Measurements from ENCODE around the gene CCDC91. TPM values are rescaled to one million over a fixed set of nuclear protein-coding genes. Genes with fewer than 3 reads are reported as not detected.

Gene CCDC91
- polyA plus RNA-seq, 1 donor (not counting 4 experiments of a cell fraction or from before 2014, with no cell fraction given): 26.5 TPM

- Histone ChIP-seq H3K9me3 (ENCODE audit: control insufficient read depth, low read depth, low read length) (no peaks in the 10 kb centered on the region), H3K9me1 (ENCODE audit: control insufficient read depth, extremely low read depth, insufficient read depth, low read length) (no peaks in the 10 kb centered on the region), H4K20me1 (ENCODE audit: control insufficient read depth, extremely low read depth, insufficient read depth, low read length) (no peaks in the 10 kb centered on the region), H3K4me2 (ENCODE audit: control insufficient read depth, extremely low read depth, insufficient read depth, low read depth, low read length) (no peak overlapping the region), H3K27me3 (ENCODE audit: control insufficient read depth, extremely low read depth, insufficient read depth, low read length) (no peaks in the 10 kb centered on the region), H3K79me2 (ENCODE audit: control insufficient read depth, insufficient read depth, low read length) (no peaks in the 10 kb centered on the region), H2AFZ (ENCODE audit: control insufficient read depth, low read length) (no peak overlapping the region), H3K4me1 (ENCODE audit: control insufficient read depth, extremely low read depth, insufficient read depth, low read length) (peaks cover 8% of the 10 kb centered on the region), H3K27ac (ENCODE audit: control insufficient read depth, insufficient read depth, low read length) (no peak overlapping the region), H3K9ac (ENCODE audit: control insufficient read depth, extremely low read depth, insufficient read depth, low read length) (no peak overlapping the region), H3K36me3 (ENCODE audit: control insufficient read depth in 2 of 2, extremely low read depth in 1 of 2, insufficient read depth in 2 of 2, low read length in 2 of 2) (no peaks in the 10 kb centered on the region), H3K4me3 (ENCODE audit: control insufficient read depth in 2 of 3, extremely low read depth in 1 of 3, insufficient read depth in 2 of 3, low read depth in 1 of 3, low read length in 3 of 3) (no peak overlapping the region)
- TF ChIP-seq EZH2 (IDR thresholded peaks at IDR 0.05; ENCODE audit: low read length): no peak
- TF ChIP-seq, protein P1, sequence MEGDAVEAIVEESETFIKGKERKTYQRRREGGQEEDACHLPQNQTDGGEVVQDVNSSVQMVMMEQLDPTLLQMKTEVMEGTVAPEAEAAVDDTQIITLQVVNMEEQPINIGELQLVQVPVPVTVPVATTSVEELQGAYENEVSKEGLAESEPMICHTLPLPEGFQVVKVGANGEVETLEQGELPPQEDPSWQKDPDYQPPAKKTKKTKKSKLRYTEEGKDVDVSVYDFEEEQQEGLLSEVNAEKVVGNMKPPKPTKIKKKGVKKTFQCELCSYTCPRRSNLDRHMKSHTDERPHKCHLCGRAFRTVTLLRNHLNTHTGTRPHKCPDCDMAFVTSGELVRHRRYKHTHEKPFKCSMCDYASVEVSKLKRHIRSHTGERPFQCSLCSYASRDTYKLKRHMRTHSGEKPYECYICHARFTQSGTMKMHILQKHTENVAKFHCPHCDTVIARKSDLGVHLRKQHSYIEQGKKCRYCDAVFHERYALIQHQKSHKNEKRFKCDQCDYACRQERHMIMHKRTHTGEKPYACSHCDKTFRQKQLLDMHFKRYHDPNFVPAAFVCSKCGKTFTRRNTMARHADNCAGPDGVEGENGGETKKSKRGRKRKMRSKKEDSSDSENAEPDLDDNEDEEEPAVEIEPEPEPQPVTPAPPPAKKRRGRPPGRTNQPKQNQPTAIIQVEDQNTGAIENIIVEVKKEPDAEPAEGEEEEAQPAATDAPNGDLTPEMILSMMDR (optimal IDR thresholded peaks at IDR 0.05 in 1 of 3, IDR thresholded peaks at IDR 0.05 in 1 of 3, conservative IDR thresholded peaks at IDR 0.05 in 1 of 3; ENCODE audit: extremely low read depth in 1 of 3, insufficient read depth in 2 of 3, low read length in 3 of 3): no peak
- DNase-seq (ENCODE audit: low read depth, low spot score): no peak
- FAIRE-seq: no peak
- dilution Hi-C loops (cut with MboI; ENCODE audit: extremely low pct_ligation_motif_present, low sequenced_read_pairs): no loop called here
Observed at GRCh38 chr12:28555748-28556147, 365.5 kb downstream of the CCDC91 start.

GRCh38 chr12:28558250-28558649 lies 368.0 kb downstream of the CCDC91 start:
- no peaks in the 10 kb centered on the region for H3K9me3 ChIP-seq (ENCODE audit: control insufficient read depth, low read depth, low read length)
- DNase-seq (ENCODE audit: low read depth, low spot score): no peak

More at GRCh38 chr12:28558250-28558649, 368.0 kb downstream of the CCDC91 start:
- FAIRE-seq: no peak
- no peak overlapping the region for H3K27ac ChIP-seq (ENCODE audit: control insufficient read depth, insufficient read depth, low read length)
- H4K20me1 ChIP-seq (ENCODE audit: control insufficient read depth, extremely low read depth, insufficient read depth, low read length): no peaks in the 10 kb centered on the region
- H3K27me3 ChIP-seq (ENCODE audit: control insufficient read depth, extremely low read depth, insufficient read depth, low read length): no peaks in the 10 kb centered on the region
- TF ChIP-seq, protein P1 (optimal IDR thresholded peaks at IDR 0.05 in 1 of 3, IDR thresholded peaks at IDR 0.05 in 1 of 3, conservative IDR thresholded peaks at IDR 0.05 in 1 of 3; ENCODE audit: extremely low read depth in 1 of 3, insufficient read depth in 2 of 3, low read length in 3 of 3): no peak
- no peak for TF ChIP-seq EZH2 (IDR thresholded peaks at IDR 0.05; ENCODE audit: low read length)
- H3K4me3 ChIP-seq (ENCODE audit: control insufficient read depth in 2 of 3, extremely low read depth in 1 of 3, insufficient read depth in 2 of 3, low read depth in 1 of 3, low read length in 3 of 3): no peak overlapping the region
- no peak overlapping the region for H2AFZ ChIP-seq (ENCODE audit: control insufficient read depth, low read length)
- H3K36me3 ChIP-seq (ENCODE audit: control insufficient read depth in 2 of 2, extremely low read depth in 1 of 2, insufficient read depth in 2 of 2, low read length in 2 of 2): no peaks in the 10 kb centered on the region
- H3K79me2 ChIP-seq (ENCODE audit: control insufficient read depth, insufficient read depth, low read length): no peaks in the 10 kb centered on the region
- H3K9ac ChIP-seq (ENCODE audit: control insufficient read depth, extremely low read depth, insufficient read depth, low read length): no peak overlapping the region
- H3K4me2 ChIP-seq (ENCODE audit: control insufficient read depth, extremely low read depth, insufficient read depth, low read depth, low read length): no peak overlapping the region
- no peaks in the 10 kb centered on the region for H3K9me1 ChIP-seq (ENCODE audit: control insufficient read depth, extremely low read depth, insufficient read depth, low read length)
- dilution Hi-C loops (cut with MboI; ENCODE audit: extremely low pct_ligation_motif_present, low sequenced_read_pairs): no loop called here
- H3K4me1 ChIP-seq (ENCODE audit: control insufficient read depth, extremely low read depth, insufficient read depth, low read length): no peaks in the 10 kb centered on the region
